ENCODE results near the gene ALS2CL. TPM values are rescaled to one million over a fixed set of nuclear protein-coding genes. Genes with fewer than 3 reads are reported as not detected.

Gene ALS2CL
- total and polyA plus RNA-seq, 9 donors: 3.3 to 13.2 (median 6.2) TPM

DNA sequence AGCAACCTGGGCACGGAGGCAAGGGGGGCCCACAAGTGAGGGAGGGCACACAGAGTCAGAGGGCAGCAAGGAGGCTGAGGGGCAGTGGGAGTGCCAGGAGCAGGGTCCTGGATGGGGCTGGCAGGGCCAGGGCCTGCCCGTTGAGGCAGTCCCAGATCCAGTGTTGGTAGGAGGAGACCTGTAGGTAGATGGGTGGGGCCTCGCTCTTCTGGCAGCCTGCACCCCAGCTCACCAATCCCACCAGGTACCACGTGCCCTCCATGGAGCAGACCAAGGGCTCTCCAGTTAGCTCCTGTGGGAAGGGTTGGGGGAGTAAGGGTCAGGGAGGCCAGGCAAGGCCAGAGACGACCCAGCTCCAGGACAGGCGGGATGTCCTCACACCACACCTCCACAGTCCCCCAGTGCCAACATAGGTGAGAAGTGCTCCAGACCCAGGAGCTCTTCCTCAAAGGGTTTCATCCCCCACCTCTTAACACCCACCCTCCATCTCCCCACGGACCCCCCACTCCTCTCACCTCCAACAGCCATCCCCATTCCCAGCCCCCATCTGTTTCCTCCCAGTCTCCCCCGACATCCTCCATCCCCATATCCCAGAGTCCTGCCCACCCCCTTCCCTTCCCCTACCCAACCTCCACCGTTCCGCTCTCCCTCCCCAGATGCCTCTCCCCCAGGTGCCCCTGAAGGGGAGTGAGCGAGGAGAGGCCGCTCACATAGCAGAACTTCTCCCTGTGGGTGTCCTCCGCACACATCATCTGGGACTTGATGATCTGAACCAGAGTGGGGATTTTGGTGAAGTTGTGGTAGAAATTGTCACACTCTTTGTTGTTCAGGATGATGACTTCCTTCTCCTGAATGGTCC lies 18.9 kb upstream of the ALS2CL start:
- H3K4me1 ChIP-seq (ENCODE audit: insufficient read depth): no peaks in the 10 kb centered on the region
- H3K27ac ChIP-seq: no peak overlapping the region
- 81 to 83% (median 83%) methylated on average over 13 of the region's 13 CpGs for WGBS, 3 donors
- no peaks in the 10 kb centered on the region for H3K9me3 ChIP-seq
- H3K36me3 ChIP-seq: no peaks in the 10 kb centered on the region
- intact Hi-C loops (cut with DNase I): no loop called here
- DNase-seq: peak in 2 of 5 donors; percentile 11 to 16
- no peak for TF ChIP-seq CTCF (IDR thresholded peaks at IDR 0.05)
- no peak for TF ChIP-seq POLR2A (IDR thresholded peaks at IDR 0.05)
- TF ChIP-seq EP300 (IDR thresholded peaks at IDR 0.05): no peak
- no peak overlapping the region for H3K4me3 ChIP-seq
- no peaks in the 10 kb centered on the region for H3K27me3 ChIP-seq

- Histone ChIP-seq H3K36me3 (no peaks in the 10 kb centered on the region), H3K9me3 (no peaks in the 10 kb centered on the region), H3K27me3 (no peaks in the 10 kb centered on the region), H3K27ac (no peak overlapping the region), H3K4me3 (no peak overlapping the region), H3K4me1 (ENCODE audit: insufficient read depth) (no peaks in the 10 kb centered on the region)
- TF ChIP-seq EP300 (IDR thresholded peaks at IDR 0.05): no peak
- no peak for TF ChIP-seq CTCF (IDR thresholded peaks at IDR 0.05)
- TF ChIP-seq POLR2A (IDR thresholded peaks at IDR 0.05): no peak
- DNase-seq: peak in 1 of 5 donors; percentile 17
- intact Hi-C loops (cut with DNase I): no loop called here
- 65 to 77% (median 77%) methylated on average over 7 of the region's 7 CpGs for WGBS, 3 donors
Observed at GRCh38 chr3:46711760-46712159, 18.3 kb upstream of the ALS2CL start.

- Histone ChIP-seq H3K4me3 (no peak overlapping the region), H3K27me3 (no peaks in the 10 kb centered on the region), H3K36me3 (no peaks in the 10 kb centered on the region), H3K27ac (no peak overlapping the region), H3K4me1 (ENCODE audit: insufficient read depth) (no peaks in the 10 kb centered on the region), H3K9me3 (no peaks in the 10 kb centered on the region)
- TF ChIP-seq EP300 (IDR thresholded peaks at IDR 0.05) (no peak), CTCF (IDR thresholded peaks at IDR 0.05) (no peak), POLR2A (IDR thresholded peaks at IDR 0.05) (no peak)
- 88 to 97% (median 97%) methylated on average over 2 of the region's 2 CpGs for WGBS, 3 donors
- peak in 1 of 5 donors; percentile 8 for DNase-seq
- intact Hi-C loops (cut with DNase I): no loop called here
Observed at GRCh38 chr3:46711305-46711704, 17.8 kb upstream of the ALS2CL start.

- TF ChIP-seq POLR2A (IDR thresholded peaks at IDR 0.05) (no peak), EP300 (IDR thresholded peaks at IDR 0.05) (no peak), CTCF (IDR thresholded peaks at IDR 0.05) (no peak)
- Histone ChIP-seq H3K27ac (no peak overlapping the region), H3K27me3 (no peaks in the 10 kb centered on the region), H3K4me1 (ENCODE audit: insufficient read depth) (no peaks in the 10 kb centered on the region), H3K9me3 (no peaks in the 10 kb centered on the region), H3K36me3 (no peaks in the 10 kb centered on the region), H3K4me3 (no peak overlapping the region)
- 90 to 92% (median 91%) methylated on average over 6 of the region's 6 CpGs for WGBS, 3 donors
- peak in 2 of 5 donors; percentile 9 to 27 for DNase-seq
- intact Hi-C loops (cut with DNase I): no loop called here
Observed at GRCh38 chr3:46710671-46711295, 17.3 kb upstream of the ALS2CL start.

All from ovary (tissue), 9 donors.